ENCODE measurements around the gene DUT. TPM values are rescaled to one million over a fixed set of nuclear protein-coding genes. Genes with fewer than 3 reads are reported as not detected.

The DUT gene
- total RNA-seq, 1 donor, result 45.3 TPM

GRCh38 chr15:48354694-48355303 lies 23.6 kb downstream of the DUT start:
- no peak for DNase-seq (ENCODE audit: low read depth)
- no peak overlapping the region for H3K4me3 ChIP-seq (ENCODE audit: low read depth, low read length)

GRCh38 chr15:48355377-48355776 lies 24.1 kb downstream of the DUT start:
- peak; percentile 72 for DNase-seq (ENCODE audit: low read depth)
- no peak for TF ChIP-seq CTCF (IDR thresholded peaks at IDR 0.05; ENCODE audit: insufficient read depth, low read depth, low read length)
- no peak overlapping the region for H3K4me3 ChIP-seq (ENCODE audit: low read depth, low read length)

More at GRCh38 chr15:48354694-48355303, 23.6 kb downstream of the DUT start:
- no peak for TF ChIP-seq CTCF (IDR thresholded peaks at IDR 0.05; ENCODE audit: insufficient read depth, low read depth, low read length)

GRCh38 chr15:48358229-48359152 lies 27.3 kb downstream of the DUT start:
- peak; percentile 60 for TF ChIP-seq CTCF (IDR thresholded peaks at IDR 0.05; ENCODE audit: insufficient read depth, low read depth, low read length)
- no peak overlapping the region for H3K4me3 ChIP-seq (ENCODE audit: low read depth, low read length)
- DNase-seq (ENCODE audit: low read depth), result peak; percentile 58

GRCh38 chr15:48360841-48361240 lies 29.6 kb downstream of the DUT start:
- no peak overlapping the region for H3K4me3 ChIP-seq (ENCODE audit: low read depth, low read length)
- no peak for TF ChIP-seq CTCF (IDR thresholded peaks at IDR 0.05; ENCODE audit: insufficient read depth, low read depth, low read length)
- peak; percentile 71 for DNase-seq (ENCODE audit: low read depth)

GRCh38 chr15:48361685-48362084 lies 30.5 kb downstream of the DUT start:
- H3K4me3 ChIP-seq (ENCODE audit: low read depth, low read length), result no peak overlapping the region
- TF ChIP-seq CTCF (IDR thresholded peaks at IDR 0.05; ENCODE audit: insufficient read depth, low read depth, low read length), result no peak
- DNase-seq (ENCODE audit: low read depth), result no peak

GRCh38 chr15:48363474-48363873 lies 32.2 kb downstream of the DUT start:
- H3K4me3 ChIP-seq (ENCODE audit: low read depth, low read length), result no peak overlapping the region
- no peak for TF ChIP-seq CTCF (IDR thresholded peaks at IDR 0.05; ENCODE audit: insufficient read depth, low read depth, low read length)
- DNase-seq (ENCODE audit: low read depth), result peak; percentile 23

All from fibroblast of villous mesenchyme (primary cell).